GDM1 (cell line): Measurements from ENCODE around the gene MIX23.

Experiments
- DNase-seq: peaks from one replicate; lab custom pipeline; 2025; lab: John Stamatoyannopoulos, UW

MIX23 gene

GRCh38 chr3:122382888-122383666, at the start of gene MIX23:
Gene MIX23, minus strand, starts transcription at chr3:122383231. Its CDS starts 7 bp downstream, at chr3:122383224.
- DNase-seq: peak; percentile 68

GRCh38 chr3:122430371-122430770, 47.3 kb upstream of the MIX23 start:
- DNase-seq: no peak

GRCh38 chr3:122427857-122428471, 44.9 kb upstream of the MIX23 start:
- DNase-seq: no peak

- no peak for DNase-seq
These were observed 38.8 kb upstream of the MIX23 start for GRCh38 chr3:122421836-122422235.

DNA sequence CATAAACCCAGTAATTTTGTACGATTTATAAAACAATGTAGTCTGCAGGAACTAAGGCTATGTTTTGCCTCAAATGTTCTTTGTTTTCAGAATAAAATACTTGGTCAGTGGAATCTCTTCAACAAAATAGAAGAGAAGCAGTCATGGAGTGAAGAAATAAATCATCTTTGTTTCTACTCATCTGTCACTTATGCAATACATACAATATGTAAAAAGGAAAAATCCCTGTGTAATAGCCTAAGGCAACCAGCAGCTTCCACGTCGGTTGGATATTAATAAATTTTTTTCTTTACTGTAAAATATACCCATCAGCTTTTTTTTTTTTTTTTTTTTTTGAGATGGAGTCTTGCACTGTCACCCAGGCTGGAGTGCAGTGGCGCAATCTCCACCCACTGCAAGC, 38.1 kb upstream of the MIX23 start:
- DNase-seq: no peak

DNA sequence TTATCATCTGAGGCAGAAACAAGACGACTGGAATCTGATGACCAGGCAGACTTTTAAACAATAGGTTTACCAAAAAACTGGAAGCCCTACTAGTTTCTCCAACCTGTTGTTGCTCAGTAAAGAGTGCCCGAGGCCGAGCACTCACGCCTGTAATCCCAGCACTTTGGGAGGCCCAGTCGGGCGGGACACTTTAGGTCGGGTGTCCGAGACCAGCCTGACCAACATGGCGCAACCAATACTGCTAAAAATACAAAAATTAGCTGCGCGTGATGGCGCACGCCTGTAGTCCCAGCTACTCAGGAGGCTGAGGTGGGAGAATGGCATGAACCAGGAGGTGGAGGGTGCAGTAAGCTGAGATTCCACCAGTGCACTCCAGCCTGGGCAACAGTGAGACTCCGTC, 33.9 kb upstream of the MIX23 start:
- DNase-seq: no peak

DNA sequence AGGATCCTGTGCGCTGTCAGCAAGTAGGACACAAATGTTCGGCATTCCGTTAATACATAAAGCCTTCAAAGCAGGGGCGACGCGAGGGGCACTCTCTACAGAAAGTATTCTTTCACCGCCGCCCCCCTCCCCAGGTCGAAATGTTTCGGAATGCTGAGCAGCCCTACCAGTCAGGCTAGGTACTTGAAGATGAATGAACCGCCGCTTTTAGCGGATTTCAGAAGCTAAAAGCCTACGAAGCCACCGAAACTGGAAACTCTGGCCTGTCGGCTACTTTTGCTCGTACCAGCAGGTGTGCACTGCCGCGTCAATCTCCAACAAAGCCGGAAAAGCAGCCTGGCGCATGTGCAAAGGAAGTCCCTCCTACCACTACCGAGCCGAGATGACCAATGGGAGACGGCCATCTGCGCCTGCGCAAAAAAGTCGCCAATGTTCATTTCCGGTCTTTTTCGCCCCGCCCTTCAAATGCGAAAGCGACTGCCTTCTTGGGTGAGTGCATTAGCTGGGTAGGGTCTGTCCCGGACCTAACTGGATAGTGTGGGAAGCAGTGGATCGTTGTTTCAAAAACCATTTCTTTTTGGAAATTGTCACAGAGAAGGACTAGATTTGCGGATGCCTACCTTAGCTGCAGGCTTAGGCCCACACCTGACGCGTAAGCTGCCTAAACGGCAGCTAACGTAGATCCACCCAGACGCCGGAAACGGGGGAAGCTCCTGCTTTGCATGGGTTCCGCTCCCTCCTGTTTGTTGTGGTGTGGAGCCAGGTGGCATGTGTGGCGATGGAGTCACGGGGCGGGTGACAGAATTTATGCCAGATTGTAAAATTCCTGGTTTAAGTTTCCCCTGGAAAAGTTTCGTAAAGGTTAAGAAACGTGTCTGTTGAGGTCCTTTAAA, 33.0 kb upstream of the MIX23 start, which contains the start of gene WDR5B:
Gene WDR5B, minus strand, starts transcription at position 301 of the 893 bp plus-strand sequence. CDS start 534 bp downstream, outside the sequence.
- no peak for DNase-seq

- no peak for DNase-seq
These were observed 32.2 kb upstream of the MIX23 start for GRCh38 chr3:122415104-122415744.

DNA sequence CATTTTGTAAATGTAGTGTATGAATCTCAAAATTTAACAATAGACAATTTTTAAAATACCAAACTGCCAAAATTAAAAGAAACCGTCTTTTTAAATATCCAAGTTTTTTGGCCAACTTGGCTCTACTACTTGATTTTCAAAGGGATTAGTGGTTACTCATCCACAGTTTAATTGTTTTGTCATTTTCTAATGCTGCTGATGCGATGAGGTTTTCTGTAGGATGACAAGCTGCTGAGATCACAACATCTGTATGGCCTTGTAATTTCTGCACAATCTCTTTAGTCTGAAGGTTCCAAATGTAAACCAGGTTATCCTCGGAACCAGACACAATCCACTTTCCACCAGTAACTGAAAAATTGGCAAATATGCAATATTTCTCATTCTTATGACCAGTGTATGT, 31.4 kb upstream of the MIX23 start:
- no peak for DNase-seq

- DNase-seq: no peak
These were observed 27.6 kb upstream of the MIX23 start for GRCh38 chr3:122410639-122411038.

- no peak for DNase-seq
These were observed 27.1 kb upstream of the MIX23 start for GRCh38 chr3:122410111-122410510.

- DNase-seq: peak; percentile 8
These were observed 26.4 kb upstream of the MIX23 start for GRCh38 chr3:122409446-122409845.

- no peak for DNase-seq
These were observed 24.9 kb upstream of the MIX23 start for GRCh38 chr3:122407946-122408345.

- DNase-seq: no peak
These were observed 23.2 kb upstream of the MIX23 start for GRCh38 chr3:122406198-122406597.

DNA sequence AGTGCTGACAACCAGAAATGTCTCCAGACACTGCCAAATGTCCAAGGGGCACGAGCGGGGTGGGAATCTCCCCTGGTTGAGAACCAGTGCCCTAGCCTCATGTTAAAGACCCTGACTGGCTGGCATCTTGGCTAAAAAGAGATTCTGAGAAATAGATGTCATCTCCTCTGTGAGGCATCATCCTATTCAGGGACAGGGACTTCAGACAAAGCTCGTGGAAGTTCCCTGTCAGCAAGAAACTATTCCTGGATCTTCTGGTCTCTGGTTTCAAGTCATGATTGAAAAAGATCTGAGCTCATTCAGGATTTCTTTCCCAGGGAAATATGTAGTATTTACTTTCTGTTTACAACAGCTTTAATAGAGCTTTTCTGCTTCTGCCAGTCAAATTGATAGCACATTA, 22.0 kb upstream of the MIX23 start:
- no peak for DNase-seq

GRCh38 chr3:122403489-122403888, 20.5 kb upstream of the MIX23 start:
- DNase-seq: no peak

- no peak for DNase-seq
These were observed 15.9 kb upstream of the MIX23 start for GRCh38 chr3:122398920-122399319.

DNA sequence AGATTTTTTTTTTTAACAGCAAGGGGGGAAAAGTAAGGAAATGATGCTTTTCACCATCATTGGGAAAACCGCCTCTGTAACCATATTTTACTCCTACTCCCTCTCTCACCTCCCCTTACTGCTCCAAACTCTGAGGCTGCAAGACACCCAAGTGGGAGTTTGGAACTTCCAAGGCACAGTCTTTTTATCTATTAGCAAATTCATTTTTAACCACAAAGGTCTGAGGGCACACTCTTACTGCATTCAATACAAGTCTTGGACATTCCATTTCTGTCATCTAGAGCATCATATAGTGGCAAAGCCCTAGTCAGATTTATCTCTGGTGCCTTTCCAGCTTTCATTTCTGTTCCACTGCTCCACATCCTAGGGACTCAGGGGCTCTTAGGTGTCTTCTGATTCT, 14.2 kb upstream of the MIX23 start:
- no peak for DNase-seq

GRCh38 chr3:122396511-122396910, 13.5 kb upstream of the MIX23 start:
- DNase-seq: no peak

GRCh38 chr3:122395582-122395981, 12.6 kb upstream of the MIX23 start:
- no peak for DNase-seq

- no peak for DNase-seq
These were observed 11.1 kb upstream of the MIX23 start for GRCh38 chr3:122394173-122394572.
